Fibroblast of lung (primary cell): Measurements from ENCODE around the gene HTT-AS. TPM values are rescaled to one million over a fixed set of nuclear protein-coding genes. Genes with fewer than 3 reads are reported as not detected.

Experiments
- DNase-seq, 2 donors: peaks; one replicate each; pipeline versions ENCODE4 v3.0.0 to v3.0.0-alpha.2; 2010; ENCODE audit warnings: low read depth in 2 of 2
- H2AFZ ChIP-seq: 2 replicates; pipeline ENCODE4 v1.5.1; 2012; ENCODE audit warnings: low read length, control low read depth, inconsistent platforms
- H3K27ac ChIP-seq: 2 replicates; pipeline ENCODE4 v1.5.1; 2011; ENCODE audit warnings: low read length, control low read depth; ENCODE audit not compliant: insufficient read depth
- H3K27me3 ChIP-seq: 2 replicates; pipeline ENCODE4 v1.5.1; 2011; ENCODE audit warnings: mild to moderate bottlenecking, low read length; ENCODE audit not compliant: control insufficient read depth, insufficient read depth
- H3K36me3 ChIP-seq: 2 replicates; pipeline ENCODE4 v1.5.1; 2011; ENCODE audit warnings: low read length; ENCODE audit not compliant: control insufficient read depth, insufficient read depth
- H3K4me1 ChIP-seq: 2 replicates; pipeline ENCODE4 v1.5.1; 2011; ENCODE audit warnings: low read length; ENCODE audit not compliant: control insufficient read depth, insufficient read depth; ENCODE audit errors: extremely low read depth
- H3K4me2 ChIP-seq: 2 replicates; pipeline ENCODE4 v1.5.1; 2011; ENCODE audit warnings: low read length, control low read depth; ENCODE audit not compliant: insufficient read depth; ENCODE audit errors: extremely low read depth
- H3K4me3 ChIP-seq, 4 experiments: fragments of 200-600 bp in 1 of 4; sonication (generic) in 1 of 4; replicated peaks in 1 of 4; 2 replicates each; pipeline ENCODE4 v1.5.1; 2011 to 2016; ENCODE audit warnings: low read length in 4 of 4, low read depth in 3 of 4, mild to moderate bottlenecking in 3 of 4, control low read depth in 2 of 4, inconsistent platforms in 1 of 4, mixed read lengths in 1 of 4; ENCODE audit not compliant: insufficient read depth in 1 of 4; ENCODE audit errors: control extremely low read depth in 1 of 4
- H3K79me2 ChIP-seq: 2 replicates; pipeline ENCODE4 v1.5.1; 2012; ENCODE audit warnings: mild to moderate bottlenecking, low read length, inconsistent platforms; ENCODE audit not compliant: control insufficient read depth, insufficient read depth
- H3K9ac ChIP-seq: 2 replicates; pipeline ENCODE4 v1.5.1; 2011; ENCODE audit warnings: mild to moderate bottlenecking, low read length, control low read depth; ENCODE audit not compliant: insufficient read depth
- H3K9me3 ChIP-seq: 2 replicates; pipeline ENCODE4 v1.5.1; 2012; ENCODE audit warnings: low read depth, low read length; ENCODE audit not compliant: control insufficient read depth, insufficient read depth
- H4K20me1 ChIP-seq: 2 replicates; pipeline ENCODE4 v1.5.1; 2011; ENCODE audit warnings: low read length; ENCODE audit not compliant: control insufficient read depth, insufficient read depth; ENCODE audit errors: extremely low read depth
- CTCF ChIP-seq, 2 donors: IDR thresholded peaks in 1 of 2; conservative IDR thresholded peaks in 1 of 2; 1 replicate in 1 of 2; 2 replicates in 1 of 2; pipeline ENCODE4 v1.5.1; 2011 to 2012; ENCODE audit warnings: low read length in 2 of 2, control low read depth in 1 of 2, inconsistent platforms in 1 of 2, low read depth in 1 of 2, mild to moderate bottlenecking in 1 of 2
- EZH2 ChIP-seq: IDR thresholded peaks from 2 replicates; pipeline ENCODE4 v1.5.1; 2012; ENCODE audit warnings: low read length, control low read depth, mild to moderate bottlenecking; ENCODE audit errors: missing control alignments
- polyA plus RNA-seq, 2 donors: library from polyadenylated mRNA; depleted of rRNA in 1 of 2; stranded (reverse) in 1 of 2; unstranded in 1 of 2; fragments of >200 nt; gene quantifications; 2 replicates each; pipeline ENCODE4 v1.2.1, GENCODE V29; 2011 to 2012; ENCODE audit warnings: missing spikeins in 1 of 2
- total RNA-seq: library from RNA; depleted of rRNA; stranded (reverse); fragments of >200 nt; gene quantifications from 2 replicates; pipeline ENCODE4 v1.2.1, GENCODE V29; 2014

HTT-AS gene
- total and polyA plus RNA-seq, 2 donors (not counting 1 experiment from before 2014, with no cell fraction given), result not detected

- Histone ChIP-seq H3K4me3 (no peak overlapping the region), H3K79me2 (no peaks in the 10 kb centered on the region), H3K36me3 (no peaks in the 10 kb centered on the region), H3K9me3 (no peaks in the 10 kb centered on the region), H3K27me3 (no peaks in the 10 kb centered on the region), H3K9ac (no peak overlapping the region), H3K4me1 (peaks cover 9% of the 10 kb centered on the region), H4K20me1 (no peaks in the 10 kb centered on the region), H2AFZ (no peak overlapping the region), H3K27ac (no peak overlapping the region), H3K4me2 (no peak overlapping the region)
- TF ChIP-seq CTCF (conservative IDR thresholded peaks at IDR 0.05 in 1 of 2, IDR thresholded peaks at IDR 0.05 in 1 of 2; ENCODE audit: low read depth in 1 of 2, low read length in 2 of 2) (no peak), EZH2 (no peak)
- no peak for DNase-seq
These were observed 60.4 kb downstream of the HTT-AS start for GRCh38 chr4:3013839-3014350.

Other genes with a start within 250 kb of the HTT-AS start
- gene ADD1, start 230.7 kb downstream of the HTT-AS start, total RNA-seq, result 123 and 164 TPM in 2 replicates
- gene ADD1, start 230.7 kb downstream of the HTT-AS start, polyA plus RNA-seq, result 171 and 211 TPM in 2 replicates
- 16.7 and 17.7 TPM in 2 replicates for gene NOP14, start 111.1 kb downstream of the HTT-AS start, total RNA-seq
- gene NOP14, start 111.1 kb downstream of the HTT-AS start, polyA plus RNA-seq, result 13.1 and 20.6 TPM in 2 replicates
- 5.9 and 6.9 TPM in 2 replicates for gene GRK4, start 111.0 kb downstream of the HTT-AS start, total RNA-seq
- 4.0 and 4.4 TPM in 2 replicates for gene GRK4, start 111.0 kb downstream of the HTT-AS start, polyA plus RNA-seq
- 41.8 and 52.9 TPM in 2 replicates for gene HTT, start 143 bp upstream of the HTT-AS start, total RNA-seq
- 13.2 and 19.2 TPM in 2 replicates for gene HTT, start 143 bp upstream of the HTT-AS start, polyA plus RNA-seq
- 0.26 and 0.50 TPM in 2 replicates for gene MSANTD1, start 174.6 kb upstream of the HTT-AS start, total RNA-seq
- gene MSANTD1, start 174.6 kb upstream of the HTT-AS start, polyA plus RNA-seq, result 0.02 TPM in 1 of 2 replicates, not detected in the other
- gene RGS12, start 218.5 kb upstream of the HTT-AS start, total RNA-seq, result 15.7 and 21.1 TPM in 2 replicates
- gene RGS12, start 218.5 kb upstream of the HTT-AS start, polyA plus RNA-seq, result 5.1 and 19.7 TPM in 2 replicates